Nucleus accumbens (tissue), 56 donors: ENCODE measurements around the gene OR14C36.
A peak's percentile ranks its signal among the peaks of the same experiment; 100 is the strongest.
"Not testable (repeated sequence)": the region's sequence is repeated elsewhere in the genome, so short reads cannot be mapped to it uniquely, and the experiment has no call there.

ENCODE experiments used
- DNase-seq, 56 donors: peaks; one replicate each; lab custom pipeline; 2025; lab: John Stamatoyannopoulos, UW

The OR14C36 gene, protein sequence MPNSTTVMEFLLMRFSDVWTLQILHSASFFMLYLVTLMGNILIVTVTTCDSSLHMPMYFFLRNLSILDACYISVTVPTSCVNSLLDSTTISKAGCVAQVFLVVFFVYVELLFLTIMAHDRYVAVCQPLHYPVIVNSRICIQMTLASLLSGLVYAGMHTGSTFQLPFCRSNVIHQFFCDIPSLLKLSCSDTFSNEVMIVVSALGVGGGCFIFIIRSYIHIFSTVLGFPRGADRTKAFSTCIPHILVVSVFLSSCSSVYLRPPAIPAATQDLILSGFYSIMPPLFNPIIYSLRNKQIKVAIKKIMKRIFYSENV

DNA sequence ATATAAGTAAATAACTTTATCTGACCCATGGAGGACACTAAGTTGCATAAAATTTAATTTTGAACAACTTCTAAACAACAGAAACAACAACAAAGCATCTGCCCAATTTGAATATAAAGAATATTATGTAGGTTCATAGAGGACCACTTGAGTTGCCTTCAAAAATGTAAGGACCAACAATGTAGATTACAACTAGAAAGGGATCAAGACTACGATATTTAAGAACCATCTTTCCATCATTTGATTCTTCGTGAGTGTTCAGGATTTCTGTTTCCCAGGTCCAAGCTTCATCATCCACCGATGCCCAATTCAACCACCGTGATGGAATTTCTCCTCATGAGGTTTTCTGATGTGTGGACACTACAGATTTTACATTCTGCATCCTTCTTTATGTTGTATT lies at the start of gene OR14C36:
TSS of gene OR14C36 (plus strand) at position 301 of the 400 bp plus-strand sequence. CDS start at position 301, 0 bp downstream.
- DNase-seq: no peak

DNA sequence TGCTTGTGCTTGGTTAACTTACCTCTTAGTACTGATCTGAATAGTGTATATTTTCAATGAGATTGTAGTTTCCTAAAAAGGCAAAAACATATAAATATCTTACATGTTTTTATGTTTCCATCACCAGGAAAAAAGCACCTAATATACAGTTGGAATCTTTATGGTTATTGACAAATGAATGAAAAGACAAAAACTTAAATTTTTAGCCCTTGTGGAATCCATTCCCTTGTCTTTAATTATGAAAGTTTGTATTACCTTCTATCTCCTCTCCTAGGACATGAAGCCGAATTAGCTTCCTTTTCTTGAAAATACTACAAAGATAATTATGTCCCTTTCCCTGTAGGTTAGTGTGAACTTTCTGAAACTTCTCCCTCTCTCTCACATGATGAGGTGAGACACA lies 45.3 kb upstream of the OR14C36 start, which contains the start of gene OR2T12:
TSS of gene OR2T12 (minus strand) at position 101 of the 400 bp plus-strand sequence. CDS start 7,846 bp downstream, outside the sequence.
- no peak for DNase-seq

DNA sequence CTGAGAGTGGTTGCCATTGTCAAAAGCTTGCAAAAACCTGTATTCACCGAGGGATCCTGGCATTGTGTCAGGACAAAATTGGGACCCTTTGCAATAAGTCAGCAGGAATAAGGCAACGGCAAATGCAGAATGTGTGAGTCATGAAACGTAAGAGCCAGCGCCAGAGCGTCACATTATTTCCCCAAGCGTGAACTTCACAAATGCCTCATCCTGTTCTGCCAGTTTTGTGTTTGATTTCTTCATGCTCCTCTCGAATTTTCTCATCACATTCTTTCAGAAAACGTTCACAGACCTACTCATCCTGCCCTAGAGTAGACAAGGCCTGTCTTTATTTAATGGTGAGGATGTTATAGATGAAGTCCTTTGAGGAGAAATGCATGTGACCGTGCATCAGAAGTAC lies 42.9 kb upstream of the OR14C36 start:
- DNase-seq: not testable (repeated sequence)

DNA sequence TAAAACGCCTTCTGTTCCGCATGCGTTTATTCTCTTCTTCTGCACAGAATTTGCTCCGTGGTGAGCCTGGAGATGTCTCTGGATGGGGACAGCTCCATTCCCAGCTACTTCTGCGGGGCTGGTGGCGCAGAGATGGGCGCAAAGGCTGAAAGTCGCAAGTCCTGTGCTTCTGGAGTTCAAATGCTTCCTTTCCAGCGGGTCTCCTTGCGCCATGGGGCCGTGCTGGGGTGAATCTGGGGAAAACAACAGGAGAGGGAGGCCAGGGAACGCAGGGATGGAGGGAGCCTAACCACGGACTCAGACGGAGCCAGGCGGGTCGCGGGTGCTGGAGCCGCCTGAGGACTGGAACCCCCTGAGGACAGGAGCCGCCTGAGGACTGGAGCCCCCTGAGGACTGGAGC lies 42.5 kb upstream of the OR14C36 start:
- DNase-seq: no peak

DNA sequence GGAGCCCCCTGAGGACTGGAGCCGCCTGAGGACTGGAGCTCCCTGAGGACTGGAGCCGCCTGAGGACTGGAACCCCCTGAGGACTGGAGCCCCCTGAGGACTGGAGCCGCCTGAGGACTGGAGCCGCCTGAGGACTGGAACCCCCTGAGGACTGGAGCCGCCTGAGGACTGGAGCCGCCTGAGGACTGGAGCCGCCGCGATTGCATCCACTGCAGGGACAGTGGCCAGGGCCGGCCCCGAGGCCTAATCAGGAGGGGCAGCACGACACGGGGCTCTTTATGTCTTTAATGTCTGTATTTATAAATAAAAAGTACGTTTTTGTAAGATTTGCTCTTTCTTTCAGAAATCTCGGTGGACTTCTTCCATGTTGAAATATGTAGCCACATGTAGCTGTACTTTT lies 41.8 kb upstream of the OR14C36 start:
- DNase-seq: not testable (repeated sequence)

DNA sequence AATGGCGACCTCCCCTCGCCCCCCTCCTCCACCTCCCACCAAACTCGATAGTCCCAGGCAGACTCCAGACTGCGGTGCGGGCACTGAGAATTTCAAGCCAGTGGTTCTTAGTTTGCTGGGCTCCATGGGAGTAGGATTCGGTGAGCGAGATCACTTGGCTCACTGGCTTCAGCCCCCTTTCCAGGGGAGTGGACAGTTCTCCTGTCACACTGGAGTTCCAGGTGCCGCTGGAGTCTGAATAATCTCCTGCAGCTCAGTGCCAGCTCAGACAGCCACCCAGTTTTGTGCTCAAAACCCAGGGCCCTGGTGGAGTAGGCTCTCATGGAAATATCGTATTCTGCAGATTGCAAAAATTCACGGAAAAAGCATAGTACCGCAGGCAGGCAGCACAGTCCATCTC lies 31.8 kb upstream of the OR14C36 start:
- no peak for DNase-seq

DNA sequence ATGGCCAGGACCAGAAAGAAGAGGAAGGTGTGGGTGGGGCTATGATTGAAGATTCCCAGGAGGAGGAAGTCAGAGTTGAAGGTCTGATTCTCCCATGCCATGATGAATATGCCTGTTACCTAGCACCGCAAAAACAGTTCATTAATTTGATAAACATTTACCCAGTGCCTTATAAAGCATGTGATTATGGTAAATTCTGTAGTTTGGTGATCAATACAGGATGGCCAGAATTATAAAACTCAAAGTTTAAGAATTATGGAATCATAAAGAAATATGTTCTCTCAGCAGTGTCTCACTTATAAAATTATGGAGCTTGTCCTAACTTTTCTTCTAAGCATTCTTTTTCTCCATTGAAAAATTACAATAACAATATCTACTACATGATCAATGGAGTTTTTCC lies 24.1 kb upstream of the OR14C36 start, which contains the start of gene OR2M7:
TSS of gene OR2M7 (minus strand) at position 101 of the 400 bp plus-strand sequence. CDS start at position 101, 0 bp downstream.
- no peak for DNase-seq

DNA sequence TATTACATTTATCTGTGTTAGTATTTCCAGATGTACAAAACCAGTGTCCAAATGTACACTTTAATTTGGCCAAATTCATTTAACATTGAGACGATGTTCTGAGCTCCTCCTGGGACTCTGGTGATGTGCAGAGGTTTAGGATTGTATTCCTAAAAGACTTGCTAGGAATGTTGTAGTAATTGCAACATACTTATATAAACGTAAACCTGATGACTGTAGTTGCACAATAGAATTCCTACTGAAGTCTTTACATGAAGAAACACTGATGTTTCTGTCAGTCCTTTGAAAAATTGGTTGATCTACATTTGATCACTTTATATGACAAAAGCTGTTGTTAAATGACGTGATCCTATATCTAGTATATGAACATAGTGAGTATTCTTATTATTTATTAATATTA lies 5.1 kb upstream of the OR14C36 start:
- DNase-seq: no peak

DNA sequence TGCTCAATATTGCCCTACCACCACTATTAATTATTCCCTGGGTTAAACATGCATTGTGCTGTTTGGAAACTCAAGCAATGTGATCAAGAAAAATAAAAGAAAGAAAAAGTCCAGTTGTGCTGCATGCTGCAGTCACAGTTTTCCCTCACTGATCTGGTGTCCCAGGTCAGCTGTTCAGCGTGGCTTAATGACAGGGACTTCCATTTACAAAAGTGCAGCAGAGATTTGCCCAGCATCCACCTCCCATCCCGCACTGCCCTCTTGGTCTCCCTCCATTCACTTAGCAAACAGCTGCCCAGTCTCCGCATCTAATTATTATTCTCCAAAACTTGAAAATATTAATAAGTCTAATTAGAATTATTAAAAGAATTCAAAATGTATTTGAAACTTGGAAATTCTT lies 10.8 kb downstream of the OR14C36 start:
- DNase-seq: no peak

DNA sequence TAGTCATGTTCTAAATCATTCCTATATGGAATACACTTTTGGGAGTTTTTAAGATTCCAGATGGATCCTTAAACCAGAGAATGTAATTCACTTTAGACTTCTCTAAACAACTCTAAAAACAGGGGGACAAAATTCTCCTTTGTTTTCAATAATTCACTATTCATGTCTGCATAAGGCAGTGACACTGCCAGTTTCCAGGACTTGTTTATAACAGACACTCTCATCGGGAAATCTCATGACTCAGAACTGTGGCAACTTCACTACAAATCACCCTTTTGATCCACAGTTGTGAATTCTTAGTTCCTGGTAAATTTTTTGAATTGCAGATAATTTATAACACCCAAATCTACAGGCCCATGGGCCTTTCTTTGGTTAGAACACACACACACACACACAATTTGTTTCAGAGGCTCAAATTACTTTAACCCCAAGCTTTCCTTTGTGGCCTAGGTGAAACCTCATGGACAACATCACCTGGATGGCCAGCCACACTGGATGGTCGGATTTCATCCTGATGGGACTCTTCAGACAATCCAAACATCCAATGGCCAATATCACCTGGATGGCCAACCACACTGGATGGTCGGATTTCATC lies 12.6 kb downstream of the OR14C36 start, which contains the start of gene OR2T4:
TSS of gene OR2T4 (plus strand) at position 545 of the 595 bp plus-strand sequence. CDS start at position 545, 0 bp downstream.
- peak in 4 of 56 donors; percentile 4 to 41 (median 14) for DNase-seq

DNA sequence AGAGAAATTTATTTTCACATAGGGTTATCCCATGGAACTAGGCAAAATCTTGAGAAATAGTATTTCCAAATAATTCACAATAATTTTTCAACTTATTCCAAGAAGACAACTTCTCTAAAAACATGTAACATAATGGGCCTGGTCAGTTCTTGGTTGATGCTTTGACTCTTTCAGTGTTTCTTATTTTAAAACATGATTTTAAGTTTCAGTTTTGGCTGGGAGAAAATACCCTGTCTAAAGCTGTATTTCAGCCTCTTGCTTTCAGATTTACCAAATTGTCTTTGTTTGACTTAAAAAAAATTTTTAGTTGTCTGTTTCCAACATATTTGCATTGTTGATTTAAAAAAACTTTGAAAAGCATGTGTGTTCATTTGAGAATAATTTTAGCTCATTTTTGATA lies 18.0 kb downstream of the OR14C36 start:
- DNase-seq: no peak

DNA sequence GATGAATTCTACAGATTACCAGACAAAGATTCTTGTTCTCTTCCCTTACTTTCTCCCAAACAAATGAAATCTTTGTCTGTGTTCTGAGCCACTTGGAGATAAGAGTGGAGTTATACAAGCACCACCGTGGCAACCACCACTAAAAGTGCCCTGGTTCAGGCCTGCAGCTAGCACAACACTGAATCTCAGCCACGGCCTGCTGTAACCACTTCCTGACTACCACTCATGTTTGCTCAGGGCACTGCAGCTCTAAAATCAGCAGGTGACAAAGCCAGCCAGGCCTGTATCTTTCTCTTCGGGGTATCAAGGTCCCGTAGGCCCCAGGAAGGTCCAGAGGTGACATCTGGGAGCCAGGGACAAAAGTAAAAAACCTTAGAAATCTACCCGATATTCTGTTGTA lies 23.8 kb downstream of the OR14C36 start:
- DNase-seq: no peak

DNA sequence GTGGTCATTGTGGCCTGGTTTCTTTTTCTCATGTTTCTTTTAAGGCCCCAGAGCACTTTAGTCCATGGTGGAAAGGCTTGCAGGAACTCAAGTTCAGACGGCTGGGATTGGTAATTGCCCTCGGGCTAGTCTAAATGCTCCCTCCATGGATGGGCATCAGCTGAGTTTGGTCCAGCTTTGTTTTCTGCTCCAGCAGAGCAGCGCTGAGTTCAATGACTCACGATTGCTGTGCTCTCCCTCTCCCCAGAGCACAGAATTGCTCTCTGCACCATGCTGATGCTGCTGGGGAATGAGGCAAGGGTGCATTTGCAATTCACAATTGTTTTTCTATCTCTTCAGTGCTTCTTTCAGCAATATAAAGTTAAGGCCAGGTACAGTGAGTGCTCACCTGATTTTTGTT lies 25.2 kb downstream of the OR14C36 start:
- no peak for DNase-seq

DNA sequence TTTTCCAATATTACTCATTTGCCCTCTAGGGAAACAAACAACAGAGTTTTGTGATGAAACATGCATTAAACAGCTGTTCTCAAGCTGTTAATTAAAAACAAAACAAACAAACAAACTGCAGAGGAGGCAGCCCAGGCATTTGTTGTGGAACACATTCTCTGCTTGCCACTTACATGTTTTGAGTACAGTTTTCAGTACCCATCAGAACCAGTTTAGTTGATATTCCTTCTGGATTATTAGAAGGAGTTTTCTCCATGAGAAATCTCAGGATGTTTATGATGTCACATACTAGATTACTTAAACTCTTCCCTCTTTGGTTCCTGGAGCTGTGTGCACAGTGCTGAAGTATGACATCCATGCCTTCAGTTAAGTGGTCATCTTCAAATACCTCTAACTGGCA lies 26.9 kb downstream of the OR14C36 start, which contains the start of gene OR2T6:
TSS of gene OR2T6 (plus strand) at position 301 of the 400 bp plus-strand sequence. CDS start 11,863 bp downstream, outside the sequence.
- DNase-seq: no peak

DNA sequence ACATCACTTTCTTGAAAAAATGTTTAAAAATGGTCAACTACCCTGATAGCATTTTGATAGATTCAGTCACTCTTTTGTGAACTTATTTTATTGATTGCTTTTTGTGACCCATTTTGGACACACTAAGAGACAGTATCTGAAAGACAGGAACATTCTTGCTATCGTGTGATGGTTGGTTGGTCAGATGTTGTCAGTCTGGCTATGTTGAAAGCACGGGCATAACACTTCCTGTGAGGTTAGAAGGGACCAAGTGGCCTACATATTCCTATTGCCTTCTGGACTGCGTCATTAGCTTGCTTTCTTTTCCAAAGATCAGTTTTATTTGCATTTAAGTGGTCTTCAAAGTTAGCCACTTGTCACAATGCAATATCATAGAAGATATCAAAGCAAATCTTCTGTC lies 28.3 kb downstream of the OR14C36 start:
- DNase-seq: no peak

DNA sequence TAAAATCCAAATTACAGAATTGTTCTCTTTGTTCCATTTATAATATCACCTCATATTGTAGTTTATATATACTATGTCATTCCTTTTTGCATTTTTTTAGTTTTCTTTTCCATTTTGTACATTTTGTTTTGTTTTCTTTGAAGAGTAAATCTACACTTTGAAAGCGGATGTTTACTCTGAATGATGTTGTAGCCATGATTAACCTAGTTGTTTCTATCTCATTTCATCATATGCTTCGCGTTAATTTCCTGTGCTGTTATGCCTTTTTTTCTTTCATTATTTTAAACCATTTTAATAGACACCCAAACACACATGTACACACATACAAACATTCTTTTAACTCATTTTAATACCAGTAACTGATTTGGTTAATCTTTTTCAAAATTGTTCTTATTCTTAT lies 32.3 kb downstream of the OR14C36 start:
- no peak for DNase-seq

DNA sequence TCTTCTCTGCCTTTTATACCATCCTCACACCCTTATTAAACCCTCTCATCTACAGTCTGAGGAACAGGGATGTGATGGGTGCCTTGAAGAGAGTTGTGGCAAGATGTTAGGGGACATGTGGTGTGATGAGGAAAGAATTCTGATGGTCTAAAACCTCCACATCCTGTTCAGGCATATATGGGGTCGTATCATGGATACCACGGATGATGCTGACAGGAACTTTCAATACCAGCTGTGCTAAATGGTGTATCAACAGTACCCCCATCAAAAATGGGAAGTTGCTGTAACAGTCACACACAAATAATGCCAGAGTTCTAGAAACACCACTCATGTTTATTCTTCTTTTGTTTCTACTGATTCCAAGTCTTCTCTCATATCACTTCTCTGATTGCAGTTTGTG lies 39.9 kb downstream of the OR14C36 start:
- no peak for DNase-seq

DNA sequence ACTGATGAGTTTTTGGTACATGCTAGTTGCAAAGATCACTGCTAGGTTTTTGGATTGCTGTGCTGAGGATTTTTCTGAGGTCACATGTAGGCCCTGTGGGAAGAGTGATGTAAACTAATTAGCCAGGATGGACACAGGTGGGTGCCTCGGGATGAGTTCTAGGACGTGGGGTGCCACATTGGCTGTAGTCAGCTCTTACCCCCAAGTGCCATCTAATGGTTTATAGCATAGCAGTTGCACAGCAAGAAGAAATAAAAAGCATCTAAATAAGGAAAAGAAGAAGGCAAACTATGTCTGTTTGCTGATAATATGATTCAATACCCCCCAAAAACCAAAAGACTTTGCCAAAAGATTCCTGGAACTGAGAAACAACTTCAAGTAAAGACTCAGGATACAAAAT lies 44.5 kb downstream of the OR14C36 start:
- DNase-seq: no peak
